NK-92 (cell line): Measurements from ENCODE around the gene RBFOX1.

Experiments used
- DNase-seq: peaks from one replicate; lab custom pipeline; 2025; ENCODE audit not compliant: unreplicated experiment; lab: John Stamatoyannopoulos, UW

RBFOX1 gene

DNA sequence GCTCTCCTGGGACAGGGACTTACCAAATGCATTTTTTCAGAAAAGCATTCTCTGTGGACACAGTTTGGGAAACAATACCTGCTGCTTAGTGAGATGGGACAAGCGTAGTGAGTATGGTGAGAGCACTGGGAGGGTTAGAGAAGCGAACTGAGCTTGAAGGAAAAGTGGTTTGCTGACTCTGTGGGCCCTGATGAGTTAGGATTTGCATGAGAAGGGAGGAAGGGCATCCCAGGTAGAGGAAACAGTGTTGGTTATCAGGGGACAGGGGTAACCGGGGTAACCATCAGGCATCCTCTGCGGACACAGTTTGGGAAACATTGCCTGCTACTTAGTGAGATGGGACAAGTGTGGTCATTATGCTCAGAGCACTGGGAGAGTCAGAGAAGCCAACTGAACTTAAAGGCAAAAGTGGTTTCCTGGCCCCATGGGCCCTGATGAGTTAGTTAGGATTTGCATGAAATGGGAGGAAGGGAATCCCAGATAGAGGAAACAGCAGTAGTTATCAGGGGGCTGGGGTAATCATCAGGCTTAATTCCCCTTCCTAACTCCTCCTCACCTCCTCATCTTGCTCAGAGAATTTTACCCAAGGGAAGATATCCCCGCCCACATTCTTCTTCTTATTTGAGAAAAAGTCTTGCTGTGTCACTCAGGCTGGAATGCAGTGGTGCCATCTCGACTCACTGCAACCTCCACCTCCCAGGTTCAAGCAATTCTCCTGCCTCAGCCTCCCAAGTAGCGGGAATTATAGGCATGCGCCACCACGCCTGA, 319.3 kb downstream of the RBFOX1 start:
- DNase-seq = no peak

DNA sequence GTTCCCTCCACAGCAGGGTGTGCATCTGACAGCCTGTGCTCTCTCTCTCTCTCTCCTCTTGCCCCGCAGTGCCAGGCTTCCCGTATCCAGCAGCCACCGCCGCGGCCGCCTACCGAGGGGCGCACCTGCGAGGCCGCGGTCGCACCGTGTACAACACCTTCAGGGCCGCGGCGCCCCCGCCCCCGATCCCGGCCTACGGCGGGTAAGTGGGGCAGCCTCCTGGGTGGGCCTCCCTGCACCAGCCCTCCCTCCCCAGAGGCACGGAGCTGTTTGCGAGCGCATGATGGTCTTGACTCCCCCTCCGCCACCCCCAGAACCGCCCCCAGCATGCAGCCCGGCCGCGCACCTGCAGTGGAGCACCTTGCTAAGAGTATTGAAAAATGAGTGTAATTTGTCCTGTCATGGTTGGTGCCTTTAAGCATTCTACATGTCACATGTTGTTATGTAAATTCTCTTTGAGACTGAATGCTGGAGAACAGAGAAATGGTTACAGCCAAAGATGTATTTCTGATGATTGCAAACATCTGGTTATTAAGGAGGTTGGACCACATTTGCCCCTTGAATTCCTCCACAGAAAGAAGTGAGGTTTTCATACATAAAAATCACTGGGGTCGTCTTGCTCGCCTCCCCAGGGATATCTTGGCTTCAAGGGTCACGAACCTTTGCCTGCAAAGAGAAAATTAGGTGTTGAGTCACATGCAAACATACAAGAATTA, 321.3 kb downstream of the RBFOX1 start:
- DNase-seq = no peak

DNA sequence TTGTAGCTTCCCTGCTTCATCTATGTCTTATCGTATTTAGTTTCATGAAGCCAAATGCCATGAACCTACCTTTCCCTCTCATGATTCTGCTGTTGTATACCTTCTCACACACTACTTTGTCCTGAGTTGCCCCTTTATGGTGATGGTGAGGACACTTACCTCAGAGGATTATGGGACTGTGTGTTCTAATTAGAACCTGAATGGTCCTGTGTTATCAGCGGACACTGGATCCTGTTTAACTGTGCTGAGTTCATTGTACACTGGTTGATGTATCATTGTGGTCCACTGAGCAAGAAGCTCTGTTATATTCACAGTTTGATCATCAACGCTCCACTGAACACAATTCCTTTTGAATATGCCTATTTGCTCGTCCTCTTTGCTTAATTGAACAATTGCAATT, 343.0 kb downstream of the RBFOX1 start:
- no peak for DNase-seq

DNA sequence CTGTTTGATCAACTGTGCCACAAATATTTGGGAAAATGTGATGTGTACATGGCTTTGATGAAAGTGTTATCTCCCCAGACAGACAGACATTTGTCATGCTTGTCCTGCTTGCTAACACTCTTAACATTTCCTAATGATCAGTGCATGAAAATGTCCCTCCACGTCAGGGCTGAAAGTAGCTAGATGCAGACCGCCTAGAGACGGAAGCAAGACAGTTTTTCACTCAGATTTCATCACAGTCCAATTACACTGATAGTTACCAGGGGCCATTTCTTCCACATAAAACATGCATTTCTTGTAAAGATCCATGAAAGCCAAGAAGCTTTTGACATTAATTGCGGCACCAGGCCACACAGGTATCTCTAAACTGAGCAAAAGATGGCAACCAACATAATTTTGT, 347.7 kb downstream of the RBFOX1 start:
- DNase-seq = no peak

DNA sequence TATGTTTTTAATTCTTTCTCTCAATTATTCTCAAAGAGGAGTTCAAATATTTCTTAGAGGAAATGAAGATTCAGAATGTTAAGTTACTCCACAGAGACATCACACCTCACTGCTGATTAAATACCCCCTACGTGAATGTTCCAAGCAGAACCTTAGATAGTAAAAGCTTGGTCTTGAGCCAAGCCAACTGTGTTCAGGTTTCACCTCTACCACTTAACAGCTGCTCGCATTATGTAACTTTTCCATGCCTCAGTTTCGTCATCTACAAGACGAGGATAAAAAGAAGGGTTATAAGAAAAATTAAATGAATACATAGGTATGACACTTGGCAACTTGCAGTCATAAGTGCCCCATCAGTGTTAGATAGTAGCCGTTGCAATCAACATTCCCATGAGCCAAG, 356.2 kb downstream of the RBFOX1 start:
- no peak for DNase-seq

DNA sequence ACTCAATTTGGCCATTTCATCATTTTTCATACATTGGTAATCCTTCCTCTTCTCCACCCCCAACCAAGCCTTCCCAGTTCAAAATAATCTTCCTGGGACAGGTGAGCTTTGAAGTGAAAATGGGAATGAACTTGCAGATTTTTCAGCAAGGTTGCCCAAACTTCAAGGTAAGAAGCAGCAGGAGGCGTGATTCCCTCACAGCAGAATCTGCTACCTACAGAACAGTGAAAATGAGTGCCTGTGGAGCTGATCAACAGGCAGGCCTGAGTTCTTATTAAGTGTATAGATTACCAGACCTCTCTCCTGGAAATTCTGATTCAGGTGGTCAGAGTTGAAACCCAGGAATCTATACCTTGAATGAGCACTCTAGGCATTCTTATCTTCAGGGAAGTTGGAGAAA, 356.6 kb downstream of the RBFOX1 start:
- no peak for DNase-seq

DNA sequence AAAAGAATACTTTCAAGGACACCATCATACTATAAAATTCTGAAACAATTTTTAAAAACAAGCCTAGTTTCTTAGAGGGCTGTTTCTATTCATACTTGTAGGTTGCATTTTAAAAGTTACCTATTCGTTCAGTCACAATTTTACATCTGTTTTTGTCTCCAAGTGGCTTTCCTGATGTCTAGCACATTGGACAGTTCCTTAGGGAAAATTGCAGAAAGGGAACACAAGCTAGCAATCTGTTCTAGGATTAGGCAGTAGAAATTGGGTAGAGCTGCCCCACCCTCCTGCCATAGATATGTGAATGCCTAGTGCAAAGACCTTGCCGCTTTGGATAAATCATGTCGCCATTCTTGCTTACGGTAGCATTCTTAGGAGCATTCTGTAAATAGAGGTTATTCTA, 358.9 kb downstream of the RBFOX1 start:
- no peak for DNase-seq

DNA sequence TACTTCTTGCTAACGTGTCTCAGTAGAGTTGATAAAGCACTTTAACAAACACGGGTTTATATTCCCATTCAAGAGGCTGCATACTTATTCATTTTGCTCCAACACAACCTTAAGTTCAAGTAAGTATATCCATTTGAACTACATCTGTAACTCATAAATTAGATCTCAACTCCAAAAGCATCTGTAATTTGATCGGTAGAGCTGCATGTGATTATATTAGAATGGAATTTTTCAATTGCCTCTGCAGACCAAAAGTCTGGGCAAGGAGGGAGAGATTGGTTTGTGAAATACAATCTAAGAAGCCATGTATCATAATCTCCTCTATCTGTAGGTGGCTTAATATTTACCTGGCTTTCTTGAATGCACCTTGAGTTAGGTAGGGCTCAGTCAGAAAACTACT, 371.0 kb downstream of the RBFOX1 start:
- DNase-seq = no peak

DNA sequence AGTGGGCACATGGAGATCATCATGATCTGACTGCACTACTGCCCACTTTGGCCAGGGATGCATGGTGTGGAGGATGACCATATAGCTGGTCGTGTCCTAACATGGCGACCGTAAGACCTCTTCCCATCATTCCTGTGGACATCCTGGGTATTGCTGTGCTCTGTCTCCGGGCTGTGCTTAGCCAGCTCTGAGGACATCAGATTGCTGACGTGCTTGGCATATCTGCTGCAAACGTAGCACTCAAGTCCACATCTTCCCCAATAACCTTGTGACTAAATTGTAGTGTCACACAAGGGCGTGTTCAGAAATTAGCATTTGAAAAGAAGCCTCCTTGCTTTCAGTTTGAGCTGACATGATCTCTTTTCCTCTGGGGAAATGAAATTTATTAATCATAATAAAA, 373.2 kb downstream of the RBFOX1 start:
- no peak for DNase-seq

DNA sequence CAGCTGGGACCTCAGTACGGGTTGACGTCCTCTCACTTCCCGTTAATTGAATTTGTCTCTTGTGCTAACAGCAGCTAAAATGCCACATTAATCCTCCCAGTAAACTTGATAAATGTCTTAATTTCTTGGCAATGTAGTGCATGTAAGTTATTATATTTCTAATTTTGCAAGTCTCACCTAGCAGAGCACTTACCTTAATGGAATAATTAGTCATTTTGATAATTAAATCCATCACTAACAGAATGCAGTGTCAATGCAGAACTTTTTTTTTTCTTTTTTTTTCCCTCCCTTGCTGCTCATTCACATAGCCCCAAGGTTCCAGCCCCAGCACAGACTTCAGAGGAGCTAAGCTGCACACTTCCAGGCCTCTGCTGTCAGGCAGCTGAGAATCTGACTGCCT, 376.5 kb downstream of the RBFOX1 start:
- no peak for DNase-seq

DNA sequence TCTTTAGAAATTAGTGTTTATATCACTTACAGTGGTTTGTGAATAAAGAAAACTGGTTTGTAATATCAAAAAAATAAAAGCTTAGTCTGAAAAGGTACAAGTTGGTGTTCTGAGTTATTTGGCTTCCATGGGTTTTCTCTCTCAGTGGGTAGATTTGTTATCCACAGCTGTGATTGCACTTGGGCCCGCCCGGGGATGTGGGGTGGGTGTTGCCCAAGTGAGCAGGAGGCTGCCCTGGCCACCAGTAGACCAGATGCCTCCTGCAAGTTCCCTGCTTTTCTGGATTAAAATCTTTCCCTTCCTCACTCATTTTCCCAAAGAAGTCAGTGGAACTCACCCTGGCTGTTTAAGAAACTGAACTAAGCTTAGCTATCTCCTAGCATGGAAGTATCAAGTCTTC, 380.6 kb downstream of the RBFOX1 start:
- no peak for DNase-seq

DNA sequence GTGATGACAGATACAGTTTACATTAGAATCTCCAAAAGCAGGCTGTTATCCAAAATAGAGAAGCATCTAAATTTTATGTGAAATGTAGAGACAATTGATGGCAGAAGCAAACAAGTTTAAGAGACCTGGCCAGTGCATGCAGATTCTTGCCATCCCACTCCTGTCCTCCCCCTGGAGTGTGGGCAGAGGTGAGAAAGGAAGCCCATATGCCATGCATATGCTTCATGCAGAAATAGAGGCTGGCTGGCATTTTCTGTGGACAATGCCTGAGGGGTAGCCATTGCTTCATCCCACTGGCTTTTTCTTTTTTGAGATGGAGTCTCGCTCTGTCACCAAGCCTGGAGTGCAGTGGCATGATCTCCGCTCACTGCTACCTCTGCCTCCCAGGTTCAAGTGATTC, 382.1 kb downstream of the RBFOX1 start:
- DNase-seq = no peak

DNA sequence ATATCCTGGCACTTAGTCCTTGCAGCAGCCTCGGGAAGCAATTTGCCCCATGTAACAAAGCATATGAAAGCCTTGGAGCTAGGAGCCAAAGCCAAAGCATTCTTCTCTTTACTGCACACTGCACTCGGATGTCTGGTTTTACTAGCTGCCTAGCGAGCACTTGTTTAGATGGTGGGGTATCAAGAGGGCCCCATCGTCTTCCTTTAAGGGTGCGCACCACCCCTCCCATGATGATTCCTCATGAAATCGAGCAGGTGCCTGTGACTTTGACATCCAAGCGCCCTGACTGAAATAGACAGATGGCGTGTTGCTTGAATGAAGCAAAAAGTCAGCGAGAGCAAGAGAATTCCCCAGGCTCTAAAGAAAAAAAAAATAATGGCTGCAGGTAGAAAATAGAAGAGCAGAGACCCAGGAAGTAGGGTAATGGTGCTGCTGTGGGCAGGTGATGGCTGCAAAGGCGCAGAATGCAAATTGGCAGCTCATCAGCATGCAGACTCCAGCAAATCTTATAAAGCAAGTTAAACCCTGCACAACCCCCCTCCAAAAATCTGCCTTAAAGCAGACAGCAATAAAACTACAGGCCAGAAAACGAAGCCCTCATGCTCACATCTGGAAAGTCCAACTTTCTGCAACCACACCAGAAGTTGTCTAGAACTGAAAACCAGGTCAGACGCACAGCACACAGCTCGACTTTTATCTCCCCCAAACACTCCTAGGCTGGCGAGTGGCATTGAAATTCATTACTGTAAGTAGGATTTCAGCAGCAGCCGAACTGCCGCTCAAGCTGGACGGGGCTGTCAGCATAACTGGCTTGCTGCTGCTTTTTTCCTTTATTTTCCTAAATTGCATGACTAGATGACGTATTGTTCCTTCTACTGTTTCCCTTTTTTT, 384.3 kb downstream of the RBFOX1 start:
- no peak for DNase-seq

DNA sequence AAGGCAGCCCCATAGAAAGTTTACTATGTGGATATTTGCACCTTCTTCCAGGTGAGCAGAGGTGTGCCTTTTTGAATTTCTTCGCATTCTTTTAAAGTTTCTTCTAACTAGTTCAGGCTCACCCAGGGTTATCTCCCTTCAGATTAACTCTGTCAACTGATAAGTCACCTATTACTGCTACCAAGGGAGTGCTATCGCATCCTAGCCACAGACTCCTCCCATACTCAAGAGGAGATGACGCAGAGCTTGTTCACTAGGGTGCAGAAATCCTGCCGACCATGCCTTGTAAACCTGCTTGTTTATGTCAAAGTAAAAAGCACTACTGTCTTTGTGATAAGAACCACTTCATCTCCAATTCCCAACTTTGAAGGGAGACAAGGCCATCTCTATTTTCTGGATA, 390.1 kb downstream of the RBFOX1 start:
- no peak for DNase-seq

DNA sequence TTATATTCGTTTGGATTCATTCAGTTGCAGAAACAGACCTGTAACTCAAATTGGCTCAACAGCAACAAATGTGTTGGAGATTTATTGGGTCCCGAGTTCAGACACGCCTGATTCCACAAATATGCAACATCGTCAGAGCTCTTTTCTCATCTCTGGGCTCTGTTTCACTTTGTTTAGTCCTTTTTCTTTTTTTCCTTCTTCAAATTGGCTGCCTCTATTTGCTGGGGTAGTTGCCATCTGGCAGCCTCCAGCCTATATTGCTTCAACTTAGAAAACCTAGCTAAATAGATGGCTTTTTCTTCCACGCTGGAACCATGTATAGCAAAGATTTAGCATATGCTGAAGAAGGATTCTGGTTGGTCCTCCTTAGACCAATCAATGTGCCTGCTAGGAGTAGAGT, 398.5 kb downstream of the RBFOX1 start:
- DNase-seq = no peak

DNA sequence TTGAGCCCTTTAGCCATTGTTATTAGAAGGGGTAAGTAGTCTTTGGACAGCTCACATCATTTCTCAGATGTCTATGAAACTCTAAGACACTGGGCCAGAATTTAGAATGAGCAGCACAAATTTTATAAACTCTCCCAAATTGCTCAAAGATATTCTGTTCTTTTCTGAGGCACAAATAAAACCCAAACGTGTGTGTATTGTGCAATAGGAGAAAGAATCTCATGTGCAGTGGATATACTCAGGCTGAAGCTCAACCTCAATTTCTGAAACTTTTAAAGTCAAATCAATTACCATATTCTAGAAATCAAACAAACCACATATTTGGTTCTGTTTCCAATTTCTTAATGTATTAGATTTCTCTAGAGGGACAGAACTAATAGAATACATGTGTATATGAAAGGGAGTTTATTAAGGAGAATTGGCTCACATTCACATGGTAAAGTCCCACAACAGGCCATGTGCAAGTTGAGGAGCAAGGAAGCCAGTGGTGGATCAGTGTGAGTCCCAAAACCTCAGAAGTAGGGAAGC, 403.6 kb downstream of the RBFOX1 start:
- no peak for DNase-seq

DNA sequence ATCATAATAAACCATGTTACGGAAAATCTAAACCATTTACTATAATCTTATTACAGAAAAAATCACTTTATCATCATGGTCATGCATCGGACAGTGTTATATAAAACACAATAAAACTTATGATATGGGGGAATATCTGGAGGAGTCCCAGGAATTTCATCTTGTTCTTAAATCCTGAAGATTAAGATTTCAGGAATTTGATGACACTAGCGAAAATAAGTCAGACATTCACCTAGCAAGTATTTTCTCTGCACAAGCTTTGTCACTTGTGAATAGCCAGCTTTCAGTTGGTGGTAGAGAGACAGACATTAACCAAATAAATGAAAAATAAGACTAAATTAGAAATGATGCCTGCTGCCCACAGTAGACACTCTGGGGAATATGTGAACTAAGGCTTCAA, 410.0 kb downstream of the RBFOX1 start:
- no peak for DNase-seq

DNA sequence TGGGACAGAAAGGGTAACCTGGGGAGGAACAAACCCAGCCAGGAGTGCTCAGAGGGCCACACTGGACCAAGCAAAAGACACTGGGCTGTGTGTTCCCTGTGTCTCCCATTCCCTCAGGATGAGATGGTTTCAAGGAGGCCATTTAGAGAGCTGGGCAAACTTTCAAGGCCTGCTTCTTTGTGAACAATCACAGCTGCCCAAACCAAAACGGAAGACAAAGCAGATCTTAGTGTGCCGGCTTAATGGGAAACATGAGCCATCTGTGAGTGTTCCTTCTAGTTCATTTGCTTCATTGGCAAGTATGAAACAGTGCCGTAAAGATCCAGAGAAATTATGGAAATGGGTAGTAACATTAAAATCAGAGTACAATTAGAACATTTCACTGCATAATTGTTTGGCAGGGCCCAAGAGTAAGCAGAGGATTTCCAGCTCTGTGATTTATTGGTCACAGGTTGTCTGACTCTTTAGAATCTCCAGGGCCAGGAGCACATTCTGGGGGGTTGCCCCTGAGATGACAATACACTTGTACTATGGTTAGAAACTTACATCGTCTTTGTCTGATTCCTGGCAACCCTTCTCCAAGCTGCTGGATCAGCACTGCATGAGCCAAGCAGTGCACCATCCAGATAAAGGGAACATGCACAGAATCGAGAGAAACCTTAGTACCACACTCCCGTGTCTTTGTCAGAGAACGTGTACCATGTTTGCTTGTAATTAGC, 412.1 kb downstream of the RBFOX1 start:
- DNase-seq = no peak

DNA sequence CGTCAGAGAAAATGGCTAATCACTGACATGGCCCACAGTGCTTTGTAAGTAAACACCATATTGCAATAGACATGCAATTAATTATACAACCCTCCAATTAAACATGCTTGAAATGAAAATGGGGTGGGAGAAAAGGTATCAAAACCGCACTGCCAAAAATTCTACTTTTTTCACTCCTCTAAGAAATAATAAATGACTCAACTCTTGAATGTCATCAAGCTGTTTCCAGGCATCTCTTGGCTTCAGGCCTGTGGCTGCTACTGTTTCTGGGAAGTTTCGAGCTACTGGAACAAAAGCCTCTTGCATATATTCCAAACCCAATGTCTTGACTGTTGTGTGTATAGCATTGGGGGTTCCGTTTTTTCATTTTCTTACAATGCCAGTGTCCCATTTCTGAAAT, 412.6 kb downstream of the RBFOX1 start:
- DNase-seq = no peak

DNA sequence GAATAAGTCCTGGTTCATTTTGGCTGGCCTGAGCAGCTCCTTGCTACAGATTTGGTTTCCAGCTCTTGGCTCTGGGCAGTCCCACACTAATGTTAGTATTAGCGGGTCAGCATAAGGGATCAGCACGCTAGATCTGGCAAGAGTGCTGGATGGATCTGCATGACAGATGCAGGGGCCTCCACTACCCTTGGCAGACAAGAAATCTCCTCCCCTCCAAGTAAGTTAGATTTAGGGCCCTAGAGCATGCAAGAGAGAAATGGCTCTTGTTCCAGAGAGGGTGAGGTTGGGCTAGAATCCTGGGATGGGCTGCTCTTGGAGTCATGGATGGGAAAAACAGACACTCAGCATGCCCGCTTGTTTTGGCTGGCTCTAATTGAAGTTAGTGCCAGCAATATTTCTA, 414.3 kb downstream of the RBFOX1 start:
- DNase-seq = no peak

DNA sequence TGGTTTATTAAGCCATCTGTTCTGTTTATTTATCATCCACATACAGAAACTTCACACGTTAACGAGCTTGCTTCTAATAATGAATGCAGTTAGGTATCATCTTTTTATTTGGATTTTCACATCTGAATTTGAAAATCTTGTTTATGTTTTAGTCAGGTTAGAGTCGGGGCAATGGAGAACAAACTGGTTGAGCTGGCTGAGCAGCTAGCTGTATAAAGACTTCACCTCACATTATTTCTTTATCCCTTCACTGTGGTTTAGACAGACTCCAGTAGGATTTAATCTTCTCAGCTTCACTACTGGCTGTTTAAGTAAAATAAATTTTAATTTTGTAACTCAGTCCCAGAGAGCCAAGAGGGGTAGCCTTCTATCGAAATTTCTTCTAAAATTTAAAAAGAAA, 415.9 kb downstream of the RBFOX1 start:
- no peak for DNase-seq
